GM23338 (cell line): ENCODE data around the gene NCLN. TPM values are rescaled to one million over a fixed set of nuclear protein-coding genes. Genes with fewer than 3 reads are reported as not detected.

ENCODE experiments used
- ATAC-seq: fragments of 200-7000 bp; cut with Tn5 transposase; 3 replicates; pipeline ENCODE4 v1.9.1; 2020
- DNase-seq: peaks from one replicate; pipeline ENCODE4 v3.0.0-alpha.2; 2015; ENCODE audit warnings: low spot score
- H2AFZ ChIP-seq: fragments of 200-600 bp; sonication (generic); 2 replicates; pipeline ENCODE4 v1.8.0; 2016; ENCODE audit warnings: antibody characterized with exemption, mild to moderate bottlenecking, moderate library complexity
- H3F3A ChIP-seq: fragments of 200-600 bp; sonication (generic); replicated peaks from 2 replicates; pipeline ENCODE4 v1.8.0; 2017; ENCODE audit warnings: antibody characterized with exemption, mixed run types, low read depth
- H3K27ac ChIP-seq: fragments of 200-600 bp; sonication (generic); 2 replicates; pipeline ENCODE4 v1.6.1; 2016; ENCODE audit warnings: low read depth
- H3K27me3 ChIP-seq: fragments of 200-600 bp; sonication (generic); 2 replicates; pipeline ENCODE4 v1.8.0; 2016; ENCODE audit warnings: mild to moderate bottlenecking, mixed run types, moderate library complexity; ENCODE audit not compliant: insufficient read depth
- H3K36me3 ChIP-seq: fragments of 200-600 bp; sonication (generic); 2 replicates; pipeline ENCODE4 v1.8.0; 2016; ENCODE audit warnings: mild to moderate bottlenecking; ENCODE audit not compliant: insufficient read depth
- H3K4me1 ChIP-seq: fragments of 200-600 bp; sonication (generic); 2 replicates; pipeline ENCODE4 v1.8.0; 2016; ENCODE audit warnings: mild to moderate bottlenecking, moderate library complexity; ENCODE audit not compliant: insufficient read depth
- H3K4me2 ChIP-seq: fragments of 200-600 bp; sonication (generic); 2 replicates; pipeline ENCODE4 v1.7.1; 2017; ENCODE audit warnings: mixed run types
- H3K4me3 ChIP-seq: fragments of 200-600 bp; sonication (generic); 2 replicates; pipeline ENCODE4 v1.6.1; 2016; ENCODE audit warnings: mixed run types
- H3K79me2 ChIP-seq: fragments of 200-600 bp; sonication (generic); replicated peaks from 2 replicates; pipeline ENCODE4 v1.8.0; 2017; ENCODE audit warnings: mild to moderate bottlenecking; ENCODE audit not compliant: insufficient read depth
- H3K9me2 ChIP-seq: fragments of 200-600 bp; sonication (generic); 2 replicates; pipeline ENCODE4 v1.8.0; 2017; ENCODE audit not compliant: insufficient read depth
- H4K20me1 ChIP-seq: fragments of 200-600 bp; sonication (generic); replicated peaks from 2 replicates; pipeline ENCODE4 v1.8.0; 2017; ENCODE audit warnings: mild to moderate bottlenecking; ENCODE audit not compliant: insufficient read depth
- H3K27ac Mint-ChIP-seq: 2 replicates; pipeline ENCODE4 v1.8.0; 2020; ENCODE audit warnings: inconsistent platforms, mild to moderate bottlenecking, moderate library complexity, mixed read lengths
- H3K27me3 Mint-ChIP-seq: 3 replicates; pipeline ENCODE4 v1.8.0; 2022; ENCODE audit warnings: low read depth, mild to moderate bottlenecking, moderate library complexity, mixed read lengths, inconsistent platforms; ENCODE audit not compliant: insufficient read depth, poor library complexity
- H3K36me3 Mint-ChIP-seq: 3 replicates; pipeline ENCODE4 v1.8.0; 2021; ENCODE audit warnings: low read depth, mild to moderate bottlenecking, inconsistent platforms, moderate library complexity, mixed read lengths
- H3K4me1 Mint-ChIP-seq: 3 replicates; pipeline ENCODE4 v1.8.0; 2020; ENCODE audit warnings: mild to moderate bottlenecking, inconsistent platforms, mixed read lengths
- H3K4me3 Mint-ChIP-seq: 3 replicates; pipeline ENCODE4 v1.8.0; 2021; ENCODE audit warnings: moderate library complexity, mild to moderate bottlenecking, inconsistent platforms, mixed read lengths
- H3K9me3 Mint-ChIP-seq: 3 replicates; pipeline ENCODE4 v1.8.0; 2020; ENCODE audit warnings: moderate library complexity, mild to moderate bottlenecking, inconsistent platforms, mixed read lengths
- CREB1 ChIP-seq: fragments of 250-450 bp; sonication (Bioruptor Pico); IDR thresholded peaks from 2 replicates; pipeline ENCODE4 v1.5.0; 2020; ENCODE audit warnings: low read depth, mild to moderate bottlenecking, moderate library complexity
- EZH2 ChIP-seq: fragments of 200-600 bp; sonication (generic); IDR thresholded peaks from one replicate; pipeline ENCODE4 v1.8.0; 2017; ENCODE audit warnings: antibody characterized with exemption, mild to moderate bottlenecking, low read depth; ENCODE audit not compliant: unreplicated experiment
- JUNB ChIP-seq: IDR thresholded peaks from one replicate; pipeline ENCODE4 v1.6.1; 2016; ENCODE audit warnings: antibody characterized with exemption; ENCODE audit not compliant: unreplicated experiment
- NANOG ChIP-seq: IDR thresholded peaks from 2 replicates; pipeline ENCODE4 v1.6.1; 2016; ENCODE audit warnings: antibody characterized with exemption, borderline replicate concordance
- POLR2AphosphoS5 ChIP-seq: IDR thresholded peaks from 2 replicates; pipeline ENCODE4 v1.6.1; 2016; ENCODE audit warnings: antibody characterized with exemption, low read depth
- STAT1 ChIP-seq: IDR thresholded peaks from one replicate; pipeline ENCODE4 v1.6.1; 2016; ENCODE audit warnings: antibody characterized with exemption; ENCODE audit not compliant: unreplicated experiment
- polyA plus RNA-seq: library from polyadenylated mRNA; unstranded; fragments of >200 nt; fragmentation: Nextera tagmentation; extraction: Ambion mirVana; gene quantifications from 2 replicates; pipeline ENCODE4 v1.2.1, GENCODE V29; 2016
- total RNA-seq: library from RNA; depleted of rRNA; stranded (reverse); fragments of >200 nt; shearing (Covaris generic); gene quantifications from 2 replicates; pipeline ENCODE4 v1.2.3, GENCODE V29; 2014
- TF ChIP-seq, protein P1 (sequence below), 2 experiments: fragments of 200-600 bp in 1 of 2; sonication (generic) in 1 of 2; conservative IDR thresholded peaks; 2 replicates each; pipeline versions ENCODE4 v1.5.1 to v1.6.1; 2016 to 2017; ENCODE audit warnings: antibody characterized with exemption in 2 of 2, low read depth in 2 of 2, mild to moderate bottlenecking in 2 of 2, moderate library complexity in 1 of 2
- TF ChIP-seq, protein P2 (sequence below): IDR thresholded peaks from one replicate; pipeline ENCODE4 v1.6.1; 2018; ENCODE audit warnings: antibody characterized with exemption; ENCODE audit not compliant: unreplicated experiment

Gene NCLN
- total and polyA plus RNA-seq, 2 experiments from 2014 or later: 85.6 to 125 TPM

DNA sequence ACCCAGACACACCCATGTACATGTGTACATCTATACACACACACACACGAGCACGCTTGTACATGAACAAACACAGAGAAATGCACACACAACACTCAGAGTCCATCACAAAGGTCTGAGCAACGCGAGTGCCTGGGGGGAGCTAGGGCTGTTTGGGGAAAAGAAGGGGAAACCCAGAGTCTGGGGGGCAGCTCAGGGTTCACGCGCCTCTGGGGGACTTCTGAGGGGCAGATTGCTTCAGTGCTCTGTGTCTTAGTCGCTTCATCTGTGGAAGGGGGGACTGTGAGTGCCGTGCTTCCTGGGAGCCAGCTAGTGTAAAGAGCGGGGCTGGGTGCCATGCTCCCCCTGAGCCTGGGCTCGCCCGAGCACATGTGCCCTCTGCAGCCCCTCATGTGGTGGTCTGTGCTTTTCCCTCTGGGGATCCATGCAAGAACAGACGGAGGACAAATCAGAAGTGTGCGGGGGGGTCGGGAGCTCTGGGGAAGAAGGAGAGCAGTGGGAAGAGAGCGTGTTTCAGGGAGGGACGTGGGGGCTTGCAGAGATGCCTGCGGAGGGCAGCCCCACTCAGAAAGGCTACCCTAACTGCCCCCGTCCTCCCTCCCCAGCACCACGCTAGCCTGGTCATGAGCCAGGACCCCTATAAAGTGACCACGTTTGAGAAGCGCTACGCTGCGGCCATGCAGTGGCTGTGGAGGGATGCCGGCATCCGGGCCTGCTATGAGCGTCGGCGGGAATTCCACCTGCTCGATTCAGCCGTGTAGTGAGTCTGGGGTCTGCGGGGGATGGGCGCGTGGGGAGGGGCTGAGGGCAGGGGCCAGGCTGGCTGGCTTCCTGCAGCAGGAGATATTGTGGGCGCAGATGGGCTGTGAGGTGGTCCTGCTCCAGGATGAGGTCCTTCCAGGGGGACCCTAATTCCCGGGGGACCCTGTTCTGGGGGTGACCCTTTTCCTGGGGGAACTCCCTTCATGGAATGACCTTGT is 35.9 kb upstream of the NCLN start (continued):
- TF ChIP-seq, protein P1, sequence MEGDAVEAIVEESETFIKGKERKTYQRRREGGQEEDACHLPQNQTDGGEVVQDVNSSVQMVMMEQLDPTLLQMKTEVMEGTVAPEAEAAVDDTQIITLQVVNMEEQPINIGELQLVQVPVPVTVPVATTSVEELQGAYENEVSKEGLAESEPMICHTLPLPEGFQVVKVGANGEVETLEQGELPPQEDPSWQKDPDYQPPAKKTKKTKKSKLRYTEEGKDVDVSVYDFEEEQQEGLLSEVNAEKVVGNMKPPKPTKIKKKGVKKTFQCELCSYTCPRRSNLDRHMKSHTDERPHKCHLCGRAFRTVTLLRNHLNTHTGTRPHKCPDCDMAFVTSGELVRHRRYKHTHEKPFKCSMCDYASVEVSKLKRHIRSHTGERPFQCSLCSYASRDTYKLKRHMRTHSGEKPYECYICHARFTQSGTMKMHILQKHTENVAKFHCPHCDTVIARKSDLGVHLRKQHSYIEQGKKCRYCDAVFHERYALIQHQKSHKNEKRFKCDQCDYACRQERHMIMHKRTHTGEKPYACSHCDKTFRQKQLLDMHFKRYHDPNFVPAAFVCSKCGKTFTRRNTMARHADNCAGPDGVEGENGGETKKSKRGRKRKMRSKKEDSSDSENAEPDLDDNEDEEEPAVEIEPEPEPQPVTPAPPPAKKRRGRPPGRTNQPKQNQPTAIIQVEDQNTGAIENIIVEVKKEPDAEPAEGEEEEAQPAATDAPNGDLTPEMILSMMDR (conservative IDR thresholded peaks at IDR 0.05; ENCODE audit: low read depth in 2 of 2): no peak
- TF ChIP-seq, protein P2, sequence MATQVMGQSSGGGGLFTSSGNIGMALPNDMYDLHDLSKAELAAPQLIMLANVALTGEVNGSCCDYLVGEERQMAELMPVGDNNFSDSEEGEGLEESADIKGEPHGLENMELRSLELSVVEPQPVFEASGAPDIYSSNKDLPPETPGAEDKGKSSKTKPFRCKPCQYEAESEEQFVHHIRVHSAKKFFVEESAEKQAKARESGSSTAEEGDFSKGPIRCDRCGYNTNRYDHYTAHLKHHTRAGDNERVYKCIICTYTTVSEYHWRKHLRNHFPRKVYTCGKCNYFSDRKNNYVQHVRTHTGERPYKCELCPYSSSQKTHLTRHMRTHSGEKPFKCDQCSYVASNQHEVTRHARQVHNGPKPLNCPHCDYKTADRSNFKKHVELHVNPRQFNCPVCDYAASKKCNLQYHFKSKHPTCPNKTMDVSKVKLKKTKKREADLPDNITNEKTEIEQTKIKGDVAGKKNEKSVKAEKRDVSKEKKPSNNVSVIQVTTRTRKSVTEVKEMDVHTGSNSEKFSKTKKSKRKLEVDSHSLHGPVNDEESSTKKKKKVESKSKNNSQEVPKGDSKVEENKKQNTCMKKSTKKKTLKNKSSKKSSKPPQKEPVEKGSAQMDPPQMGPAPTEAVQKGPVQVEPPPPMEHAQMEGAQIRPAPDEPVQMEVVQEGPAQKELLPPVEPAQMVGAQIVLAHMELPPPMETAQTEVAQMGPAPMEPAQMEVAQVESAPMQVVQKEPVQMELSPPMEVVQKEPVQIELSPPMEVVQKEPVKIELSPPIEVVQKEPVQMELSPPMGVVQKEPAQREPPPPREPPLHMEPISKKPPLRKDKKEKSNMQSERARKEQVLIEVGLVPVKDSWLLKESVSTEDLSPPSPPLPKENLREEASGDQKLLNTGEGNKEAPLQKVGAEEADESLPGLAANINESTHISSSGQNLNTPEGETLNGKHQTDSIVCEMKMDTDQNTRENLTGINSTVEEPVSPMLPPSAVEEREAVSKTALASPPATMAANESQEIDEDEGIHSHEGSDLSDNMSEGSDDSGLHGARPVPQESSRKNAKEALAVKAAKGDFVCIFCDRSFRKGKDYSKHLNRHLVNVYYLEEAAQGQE: no peak
- TF ChIP-seq STAT1: no peak
- TF ChIP-seq CREB1 (CRISPR knock-in tag): no peak

DNA sequence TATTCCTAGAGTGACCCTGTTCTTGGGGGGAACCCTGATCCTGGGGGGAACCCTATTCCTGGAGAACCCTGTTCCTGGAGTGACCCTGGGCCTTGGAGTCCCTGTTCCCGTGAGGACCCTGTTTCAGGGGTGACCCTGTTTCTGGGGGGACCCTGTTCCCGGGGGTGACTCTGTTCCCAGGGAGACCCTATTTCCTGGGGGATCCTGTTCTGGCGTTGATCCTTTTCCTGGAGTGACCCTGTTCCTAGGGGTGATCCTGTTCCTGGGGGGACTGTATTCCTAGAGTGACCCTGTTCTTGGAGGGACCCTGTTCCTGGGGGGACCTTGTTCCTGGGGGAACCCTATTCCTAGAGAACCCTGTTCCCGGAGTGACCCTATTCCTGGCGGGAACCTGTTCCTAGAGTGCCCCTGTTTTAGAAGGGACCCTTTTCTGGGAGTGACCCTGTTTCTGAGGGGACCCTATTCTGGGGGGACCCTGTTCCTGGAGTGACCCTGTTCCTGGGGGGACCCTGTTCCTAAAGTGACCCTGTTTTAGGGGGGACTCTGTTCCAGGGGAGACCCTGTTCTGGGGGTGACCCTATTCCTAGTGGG is 34.9 kb upstream of the NCLN start:
- H3K4me3 Mint-ChIP-seq: peak overlapping the region; percentile 41; the same call in 1 of the 3 replicates
- Histone ChIP-seq H3K9me2 (peaks cover 8% of the 10 kb centered on the region; the same call in 1 of the 2 replicates), H3K4me1 (no peaks in the 10 kb centered on the region), H3K36me3 (no peaks in the 10 kb centered on the region), H2AFZ (no peak overlapping the region; the same call in 1 of the 2 replicates), H4K20me1 (no peaks in the 10 kb centered on the region), H3K27ac (no peak overlapping the region), H3K27me3 (no peaks in the 10 kb centered on the region), H3K4me3 (no peak overlapping the region), H3K79me2 (no peaks in the 10 kb centered on the region), H3K4me2 (no peak overlapping the region), H3F3A (0 out of 2 replicates have a peak, but pooled peaks cover 4% of the 10 kb centered on the region)
- DNase-seq: no peak
- no peaks in the 10 kb centered on the region for H3K27me3 Mint-ChIP-seq
- H3K9me3 Mint-ChIP-seq: no peaks in the 10 kb centered on the region
- H3K4me1 Mint-ChIP-seq: peaks cover 5% of the 10 kb centered on the region; the same call in 2 of the 3 replicates
- H3K27ac Mint-ChIP-seq: no peak overlapping the region
- no peak; the same call in 2 of the 3 replicates for ATAC-seq
- no peaks in the 10 kb centered on the region for H3K36me3 Mint-ChIP-seq
- TF ChIP-seq, protein P1 (conservative IDR thresholded peaks at IDR 0.05; ENCODE audit: low read depth in 2 of 2): no peak
- TF ChIP-seq EZH2: no peak
- no peak for TF ChIP-seq NANOG
- TF ChIP-seq POLR2AphosphoS5: no peak
- TF ChIP-seq, protein P2: no peak
- TF ChIP-seq JUNB: no peak
- no peak for TF ChIP-seq CREB1 (CRISPR knock-in tag)
